Pancreas (tissue), 10 donors: Measurements from ENCODE around the gene SNX24. TPM values are rescaled to one million over a fixed set of nuclear protein-coding genes. Genes with fewer than 3 reads are reported as not detected.
A peak's percentile ranks its signal among the peaks of the same experiment; 100 is the strongest.

Source experiments
- ATAC-seq, 4 donors: fragments of 200-7000 bp; cut with Tn5 transposase; one replicate each; pipeline versions ENCODE4 v1.8.0 to v1.9.1; 2020; ENCODE audit warnings: mild to moderate bottlenecking in 4 of 4, moderate library complexity in 4 of 4
- DNase-seq, 6 donors: peaks; one replicate each; pipeline ENCODE4 v3.0.0-alpha.2; 2020
- FAIRE-seq: peaks from 2 replicates; lab custom pipeline; 2012; peaks lifted over from hg19 to GRCh38; lab: Jason Lieb, UNC
- H3K27ac ChIP-seq, 4 donors: fragments of 200-600 bp; sonication (generic); 1 replicate in 3 of 4; 2 replicates in 1 of 4; pipeline versions ENCODE4 v1.5.0 to v1.8.0; 2020
- H3K27me3 ChIP-seq, 4 donors: fragments of 200-600 bp; one replicate each; pipeline ENCODE4 v1.8.0; 2021
- H3K36me3 ChIP-seq, 3 donors: fragments of 200-600 bp; sonication (generic) in 1 of 3; one replicate each; pipeline versions ENCODE4 v1.5.0 to v1.8.0; 2020 to 2021
- H3K4me1 ChIP-seq, 3 donors: fragments of 200-600 bp; one replicate each; pipeline ENCODE4 v1.8.0; 2021
- H3K4me3 ChIP-seq, 4 donors: fragments of 200-600 bp; sonication (generic) in 2 of 4; one replicate each; pipeline versions ENCODE4 v1.5.0 to v1.8.0; 2020 to 2021
- H3K9me3 ChIP-seq, 4 donors: fragments of 200-600 bp; one replicate each; pipeline ENCODE4 v1.8.0; 2021
- WGBS, 2 donors: extraction: QIAGEN DNeasy Blood & Tissue Kit; methylation state at CpG; one replicate each; pipeline ENCODE4 v1.1.7; 2013; 5-methylcytosine and 5-hydroxymethylcytosine counted together
- intact Hi-C, 3 donors: fragments of 100-400 bp; cut with DNase I; formaldehyde crosslinking; loops; one replicate each; pipeline versions ENCODE4 v1.11.1 to v1.14.2; 2022
- polyA plus RNA-seq, 2 donors: library from polyadenylated mRNA; stranded (reverse); fragments of 200-250 nt; gene quantifications; one replicate each; pipeline ENCODE4 v1.2.3, GENCODE V29; 2013
- total RNA-seq, 6 donors: library from RNA; stranded (reverse); fragmentation: NEBNext Ultra II Directional in 4 of 6; extraction: Animal tissue kit (Norgen Biotek cat#: 25700) in 4 of 6; gene quantifications; one replicate each; pipeline versions ENCODE4 v1.2.1 to v1.2.4, GENCODE V29; 2021 to 2023
- TF ChIP-seq, protein P1 (sequence below), 4 donors: fragments of 200-600 bp; sonication (generic) in 3 of 4; IDR thresholded peaks; one replicate each; pipeline versions ENCODE4 v1.5.0 to v1.8.0; 2021; ENCODE audit warnings: antibody characterized with exemption in 4 of 4
- donor health status: healthy with polysubstance abuse.
- donor health status: DM: no; HTN: no; CAD: no; lungs with moderate emphysema.
- donor health status: DM: no; HTN: no; CAD: no.
- donor health status: control.
- donor health status: control.
- donor health status: Bipolar disorder and iron deficiency.
- donor health status: DM: yes; HTN: yes; CAD: no.
- donor health status: DM: no; HTN: no; CAD: no.
- donor health status: DM: no; HTN: no; CAD: no.
- donor health status: DM: yes; HTN: yes; CAD: no.

SNX24 gene
- total and polyA plus RNA-seq, 8 donors = 5.2 to 10.0 (median 6.9) TPM

DNA sequence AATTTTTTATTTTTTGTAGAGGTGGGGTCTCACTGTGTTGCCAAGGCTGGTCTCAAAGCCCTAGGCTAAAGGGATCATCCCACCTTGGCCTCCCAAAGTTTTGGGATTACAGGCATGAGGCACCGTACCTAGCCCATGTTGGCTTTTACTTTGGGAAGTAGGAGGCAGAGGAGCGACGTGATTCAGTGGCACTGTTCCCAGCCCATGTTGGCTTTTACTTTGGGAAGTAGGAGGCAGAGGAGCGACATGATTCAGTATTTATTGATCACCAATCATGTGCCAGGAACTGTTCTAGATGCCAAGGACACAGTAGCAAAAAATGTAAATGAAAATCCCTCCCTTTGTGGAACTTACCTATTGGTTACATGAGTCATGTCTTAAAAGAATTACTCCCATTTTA is 18.3 kb downstream of the SNX24 start:
- peak in 2 of 6 donors; percentile 6 to 52 for DNase-seq

DNA sequence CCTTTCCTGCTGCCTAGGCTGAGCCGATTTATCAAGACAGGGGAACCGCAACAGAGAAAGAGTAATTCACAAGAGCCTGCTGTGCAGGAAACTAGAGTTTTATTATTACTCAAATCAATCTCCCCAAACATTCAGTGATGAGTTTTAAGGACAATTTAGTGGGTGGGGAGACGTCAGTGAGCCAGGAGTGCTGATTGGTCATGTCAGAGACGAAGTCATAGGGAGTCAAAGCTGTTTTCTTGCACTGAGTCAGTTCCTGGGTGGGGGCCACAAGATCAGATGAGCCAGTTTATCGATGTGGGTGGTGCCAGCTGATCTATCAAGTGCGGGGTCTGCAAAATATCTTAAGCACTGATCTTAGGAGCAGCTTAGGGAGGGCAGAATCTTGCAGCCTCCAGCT is 19.0 kb downstream of the SNX24 start:
- ATAC-seq (no peak), DNase-seq (no peak), FAIRE-seq (no peak)
- no peaks in the 10 kb centered on the region for H3K4me1 ChIP-seq
- TF ChIP-seq, protein P1, sequence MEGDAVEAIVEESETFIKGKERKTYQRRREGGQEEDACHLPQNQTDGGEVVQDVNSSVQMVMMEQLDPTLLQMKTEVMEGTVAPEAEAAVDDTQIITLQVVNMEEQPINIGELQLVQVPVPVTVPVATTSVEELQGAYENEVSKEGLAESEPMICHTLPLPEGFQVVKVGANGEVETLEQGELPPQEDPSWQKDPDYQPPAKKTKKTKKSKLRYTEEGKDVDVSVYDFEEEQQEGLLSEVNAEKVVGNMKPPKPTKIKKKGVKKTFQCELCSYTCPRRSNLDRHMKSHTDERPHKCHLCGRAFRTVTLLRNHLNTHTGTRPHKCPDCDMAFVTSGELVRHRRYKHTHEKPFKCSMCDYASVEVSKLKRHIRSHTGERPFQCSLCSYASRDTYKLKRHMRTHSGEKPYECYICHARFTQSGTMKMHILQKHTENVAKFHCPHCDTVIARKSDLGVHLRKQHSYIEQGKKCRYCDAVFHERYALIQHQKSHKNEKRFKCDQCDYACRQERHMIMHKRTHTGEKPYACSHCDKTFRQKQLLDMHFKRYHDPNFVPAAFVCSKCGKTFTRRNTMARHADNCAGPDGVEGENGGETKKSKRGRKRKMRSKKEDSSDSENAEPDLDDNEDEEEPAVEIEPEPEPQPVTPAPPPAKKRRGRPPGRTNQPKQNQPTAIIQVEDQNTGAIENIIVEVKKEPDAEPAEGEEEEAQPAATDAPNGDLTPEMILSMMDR (IDR thresholded peaks at IDR 0.05) = no peak
- no peaks in the 10 kb centered on the region for H3K27me3 ChIP-seq
- no peaks in the 10 kb centered on the region for H3K36me3 ChIP-seq
- no peak overlapping the region for H3K4me3 ChIP-seq
- intact Hi-C loops = no loop called here
- no peaks in the 10 kb centered on the region for H3K9me3 ChIP-seq
- no peak overlapping the region for H3K27ac ChIP-seq
- WGBS, 2 donors = 94 to 97% methylated on average over 6 of the region's 6 CpGs

More for the DNA sequence above, 18.3 kb downstream of the SNX24 start:
- FAIRE-seq (no peak), ATAC-seq (peak in 3 of 4 donors; percentile 15 to 48 (median 35))
- intact Hi-C loops = no loop called here
- H3K9me3 ChIP-seq = no peaks in the 10 kb centered on the region
- 22 to 38% methylated on average over 4 of the region's 4 CpGs for WGBS, 2 donors
- no peaks in the 10 kb centered on the region for H3K4me1 ChIP-seq
- TF ChIP-seq, protein P1 (IDR thresholded peaks at IDR 0.05) = no peak
- no peaks in the 10 kb centered on the region for H3K27me3 ChIP-seq
- H3K36me3 ChIP-seq = no peaks in the 10 kb centered on the region
- no peak overlapping the region for H3K4me3 ChIP-seq
- H3K27ac ChIP-seq = no peak overlapping the region

DNA sequence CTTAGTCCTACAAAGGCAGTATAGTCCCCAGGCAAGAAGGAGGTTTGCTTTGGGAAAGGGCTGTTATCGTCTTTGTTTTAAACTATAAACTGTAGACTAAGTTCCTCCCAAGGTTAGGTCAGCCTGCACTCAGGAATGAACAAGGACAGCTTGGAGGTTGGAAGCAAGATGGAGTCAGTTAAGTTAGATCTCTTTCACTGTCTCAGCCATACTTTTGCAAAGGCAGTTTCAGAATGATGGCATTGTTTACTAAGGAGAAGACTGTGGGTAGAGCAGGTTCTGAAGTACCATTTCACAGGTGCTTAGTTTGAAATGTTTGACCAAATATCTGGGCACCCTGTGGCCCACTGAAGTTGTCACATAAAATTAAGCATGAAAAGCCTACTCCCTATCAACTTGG is 19.4 kb downstream of the SNX24 start:
- intact Hi-C loops = no loop called here
- TF ChIP-seq, protein P1 (IDR thresholded peaks at IDR 0.05) = no peak
- FAIRE-seq = no peak

DNA sequence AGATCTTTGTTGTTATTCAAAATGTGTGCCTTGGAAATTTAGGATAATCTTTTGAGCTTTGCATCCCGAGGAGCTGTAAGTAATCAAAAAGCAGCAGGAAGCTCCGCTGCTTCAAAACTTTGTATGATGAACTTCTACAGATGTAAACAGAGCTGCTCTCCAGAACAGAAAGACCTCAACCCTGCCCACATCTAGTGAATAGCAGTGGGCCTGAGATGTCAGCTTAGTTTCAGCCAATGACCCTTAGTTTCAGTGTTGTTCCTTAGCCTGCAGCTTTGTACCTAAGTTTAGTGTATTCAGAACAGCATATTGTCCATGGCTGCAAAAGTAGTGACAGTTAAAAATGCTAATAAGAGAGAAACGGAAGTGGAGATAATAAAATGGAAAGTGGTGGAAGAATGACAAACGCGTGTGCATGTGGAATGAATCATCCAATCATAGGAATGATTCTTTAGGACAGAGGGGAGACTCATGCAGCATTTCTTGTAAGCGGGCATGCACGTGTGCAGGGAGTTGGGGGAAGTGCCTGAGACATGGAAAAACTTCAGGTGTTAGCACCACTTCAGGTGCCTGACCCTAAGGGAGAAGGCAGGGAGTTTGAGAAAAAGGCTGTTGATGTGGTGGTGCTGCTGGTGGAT is 24.9 kb downstream of the SNX24 start:
- WGBS, 2 donors = 90 to 91% methylated on average over 7 of the region's 7 CpGs
- peaks cover 0 to 2% (median 0%) of the 10 kb centered on the region in 3 donors for H3K4me1 ChIP-seq
- H3K27ac ChIP-seq = no peak overlapping the region

More for the DNA sequence above, 19.4 kb downstream of the SNX24 start:
- DNase-seq = no peak
- no peak overlapping the region for H3K27ac ChIP-seq
- ATAC-seq = no peak
- 93 to 94% methylated on average over 1 of the region's 1 CpG for WGBS, 2 donors
- no peaks in the 10 kb centered on the region for H3K9me3 ChIP-seq
- H3K4me1 ChIP-seq = no peaks in the 10 kb centered on the region
- H3K4me3 ChIP-seq = no peak overlapping the region
- no peaks in the 10 kb centered on the region for H3K36me3 ChIP-seq
- H3K27me3 ChIP-seq = no peaks in the 10 kb centered on the region

DNA sequence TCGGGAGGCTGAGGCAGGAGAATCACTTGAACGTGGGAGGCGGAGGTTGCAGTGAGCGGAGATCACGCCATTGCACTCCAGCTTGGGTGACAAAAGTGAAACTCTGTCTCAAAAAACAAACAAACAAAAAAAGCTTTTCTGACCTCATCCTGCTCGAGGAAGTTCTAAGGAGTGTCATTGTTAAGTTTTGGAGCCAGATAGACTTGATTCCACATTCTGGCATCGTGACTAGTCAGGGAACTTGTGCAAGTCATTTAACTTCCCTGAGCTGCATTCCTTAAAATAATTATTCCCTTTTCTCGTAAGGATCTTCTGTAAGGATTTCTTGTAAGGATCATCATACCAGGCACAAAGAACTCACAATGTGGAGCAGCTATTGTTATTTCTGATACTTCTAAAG is 26.2 kb downstream of the SNX24 start:
- no peak for FAIRE-seq
- 86 to 91% methylated on average over 8 of the region's 8 CpGs for WGBS, 2 donors
- ATAC-seq = no peak

More for the DNA sequence above, 24.9 kb downstream of the SNX24 start:
- ATAC-seq (no peak), FAIRE-seq (no peak), DNase-seq (no peak)
- Histone ChIP-seq H3K36me3 (no peaks in the 10 kb centered on the region), H3K4me3 (no peak overlapping the region), H3K27me3 (no peaks in the 10 kb centered on the region), H3K9me3 (no peaks in the 10 kb centered on the region)
- TF ChIP-seq, protein P1 (IDR thresholded peaks at IDR 0.05) = no peak
- intact Hi-C loops = no loop called here

More for the DNA sequence above, 26.2 kb downstream of the SNX24 start:
- H3K27ac ChIP-seq = no peak overlapping the region
- H3K4me1 ChIP-seq = peaks cover 0 to 2% (median 0%) of the 10 kb centered on the region in 3 donors
- intact Hi-C loops = no loop called here
- no peaks in the 10 kb centered on the region for H3K27me3 ChIP-seq
- H3K9me3 ChIP-seq = no peaks in the 10 kb centered on the region
- no peak overlapping the region for H3K4me3 ChIP-seq
- H3K36me3 ChIP-seq = no peaks in the 10 kb centered on the region
- DNase-seq = no peak
- TF ChIP-seq, protein P1 (IDR thresholded peaks at IDR 0.05) = no peak
